ENCODE data around the gene ZHX3. TPM values are rescaled to one million over a fixed set of nuclear protein-coding genes. Genes with fewer than 3 reads are reported as not detected.

The ZHX3 gene
- total and polyA plus RNA-seq, 2 of the 13 experiments (the other 11 are each of a cell fraction or from before 2014, with no cell fraction given) = 8.4 to 11.7 TPM

DNA sequence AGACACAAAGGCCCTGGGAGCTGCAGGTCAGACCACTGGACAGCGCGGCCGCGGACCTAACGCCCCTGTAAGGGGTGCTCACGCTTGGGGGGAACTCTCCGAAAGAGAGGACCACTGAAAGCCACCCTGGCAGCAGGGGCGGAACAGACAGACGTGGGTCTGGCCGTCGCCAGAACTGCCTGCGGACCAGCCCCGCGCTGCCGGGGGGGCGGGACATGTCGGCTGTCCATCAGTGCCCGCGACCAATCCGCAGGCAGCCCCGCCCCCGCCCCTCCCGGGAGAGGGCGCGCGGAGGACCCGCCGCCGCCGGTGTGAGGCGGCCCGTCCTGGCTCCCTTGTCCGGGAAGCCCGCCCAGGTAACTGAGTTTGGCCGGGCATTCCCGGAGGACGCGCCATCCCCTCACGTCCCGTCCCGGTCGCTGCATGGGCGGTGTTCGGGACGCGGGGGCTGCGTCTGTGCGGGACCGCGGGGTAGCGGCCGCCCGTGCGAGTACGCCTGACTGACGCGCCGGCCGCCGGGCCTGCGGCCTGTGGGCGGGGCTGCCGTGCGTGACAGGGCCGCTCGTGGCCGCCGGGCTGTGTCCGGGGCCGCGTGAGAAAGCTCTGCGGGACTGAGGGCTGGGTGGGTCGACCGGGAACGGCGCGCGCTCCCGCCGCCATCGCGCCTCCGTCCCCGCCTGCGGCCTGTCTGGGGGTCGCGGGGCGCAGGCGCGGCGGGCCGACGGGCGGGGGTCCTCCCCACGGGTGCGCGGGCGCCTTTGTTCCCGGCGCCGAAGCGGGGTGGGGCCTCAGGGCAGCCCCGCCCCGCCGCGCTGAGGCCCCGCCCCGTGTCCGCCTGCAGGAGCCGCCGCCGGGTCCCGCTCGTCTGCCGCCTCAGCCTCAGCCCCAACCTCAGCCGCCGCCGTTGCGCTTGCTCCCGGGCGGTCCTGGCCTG, 180.6 kb downstream of the ZHX3 start, which contains the start of gene PLCG1 (continued):
- peak; percentile 67; the same call in 1 of the 2 replicates for TF ChIP-seq ZNF776 (CRISPR knock-in tag; IDR thresholded peaks at IDR 0.05)
- TF ChIP-seq, protein P1, sequence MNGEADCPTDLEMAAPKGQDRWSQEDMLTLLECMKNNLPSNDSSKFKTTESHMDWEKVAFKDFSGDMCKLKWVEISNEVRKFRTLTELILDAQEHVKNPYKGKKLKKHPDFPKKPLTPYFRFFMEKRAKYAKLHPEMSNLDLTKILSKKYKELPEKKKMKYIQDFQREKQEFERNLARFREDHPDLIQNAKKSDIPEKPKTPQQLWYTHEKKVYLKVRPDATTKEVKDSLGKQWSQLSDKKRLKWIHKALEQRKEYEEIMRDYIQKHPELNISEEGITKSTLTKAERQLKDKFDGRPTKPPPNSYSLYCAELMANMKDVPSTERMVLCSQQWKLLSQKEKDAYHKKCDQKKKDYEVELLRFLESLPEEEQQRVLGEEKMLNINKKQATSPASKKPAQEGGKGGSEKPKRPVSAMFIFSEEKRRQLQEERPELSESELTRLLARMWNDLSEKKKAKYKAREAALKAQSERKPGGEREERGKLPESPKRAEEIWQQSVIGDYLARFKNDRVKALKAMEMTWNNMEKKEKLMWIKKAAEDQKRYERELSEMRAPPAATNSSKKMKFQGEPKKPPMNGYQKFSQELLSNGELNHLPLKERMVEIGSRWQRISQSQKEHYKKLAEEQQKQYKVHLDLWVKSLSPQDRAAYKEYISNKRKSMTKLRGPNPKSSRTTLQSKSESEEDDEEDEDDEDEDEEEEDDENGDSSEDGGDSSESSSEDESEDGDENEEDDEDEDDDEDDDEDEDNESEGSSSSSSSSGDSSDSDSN (CRISPR knock-in tag; IDR thresholded peaks at IDR 0.05) = no peak
- peak; percentile 98 for TF ChIP-seq ZSCAN20 (CRISPR knock-in tag; IDR thresholded peaks at IDR 0.05; ENCODE audit: borderline replicate concordance)
- TF ChIP-seq MBD4 (IDR thresholded peaks at IDR 0.05; ENCODE audit: borderline replicate concordance, low read length) = no peak
- peak; percentile 86 for TF ChIP-seq GABPB1 (CRISPR knock-in tag; IDR thresholded peaks at IDR 0.05)
- TF ChIP-seq PHB2 (IDR thresholded peaks at IDR 0.05; ENCODE audit: partially characterized antibody) = no peak
- TF ChIP-seq CREM (IDR thresholded peaks at IDR 0.05) = no peak
- TF ChIP-seq CREM (CRISPR knock-in tag; IDR thresholded peaks at IDR 0.05) = no peak
- peak; percentile 67; the same call in 1 of the 2 replicates for TF ChIP-seq HNRNPUL1 (IDR thresholded peaks at IDR 0.05; ENCODE audit: low read depth, low read length)
- TF ChIP-seq EEA1 (CRISPR knock-in tag; IDR thresholded peaks at IDR 0.05; ENCODE audit: borderline replicate concordance) = peak; percentile 91; the same call in 1 of the 2 replicates
- no peak for TF ChIP-seq ZNF484 (CRISPR knock-in tag; IDR thresholded peaks at IDR 0.05; ENCODE audit: borderline replicate concordance, low read depth)
- TF ChIP-seq, protein P2, sequence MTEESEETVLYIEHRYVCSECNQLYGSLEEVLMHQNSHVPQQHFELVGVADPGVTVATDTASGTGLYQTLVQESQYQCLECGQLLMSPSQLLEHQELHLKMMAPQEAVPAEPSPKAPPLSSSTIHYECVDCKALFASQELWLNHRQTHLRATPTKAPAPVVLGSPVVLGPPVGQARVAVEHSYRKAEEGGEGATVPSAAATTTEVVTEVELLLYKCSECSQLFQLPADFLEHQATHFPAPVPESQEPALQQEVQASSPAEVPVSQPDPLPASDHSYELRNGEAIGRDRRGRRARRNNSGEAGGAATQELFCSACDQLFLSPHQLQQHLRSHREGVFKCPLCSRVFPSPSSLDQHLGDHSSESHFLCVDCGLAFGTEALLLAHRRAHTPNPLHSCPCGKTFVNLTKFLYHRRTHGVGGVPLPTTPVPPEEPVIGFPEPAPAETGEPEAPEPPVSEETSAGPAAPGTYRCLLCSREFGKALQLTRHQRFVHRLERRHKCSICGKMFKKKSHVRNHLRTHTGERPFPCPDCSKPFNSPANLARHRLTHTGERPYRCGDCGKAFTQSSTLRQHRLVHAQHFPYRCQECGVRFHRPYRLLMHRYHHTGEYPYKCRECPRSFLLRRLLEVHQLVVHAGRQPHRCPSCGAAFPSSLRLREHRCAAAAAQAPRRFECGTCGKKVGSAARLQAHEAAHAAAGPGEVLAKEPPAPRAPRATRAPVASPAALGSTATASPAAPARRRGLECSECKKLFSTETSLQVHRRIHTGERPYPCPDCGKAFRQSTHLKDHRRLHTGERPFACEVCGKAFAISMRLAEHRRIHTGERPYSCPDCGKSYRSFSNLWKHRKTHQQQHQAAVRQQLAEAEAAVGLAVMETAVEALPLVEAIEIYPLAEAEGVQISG (CRISPR knock-in tag; IDR thresholded peaks at IDR 0.05) = peak; percentile 76
- TF ChIP-seq, protein P3, sequence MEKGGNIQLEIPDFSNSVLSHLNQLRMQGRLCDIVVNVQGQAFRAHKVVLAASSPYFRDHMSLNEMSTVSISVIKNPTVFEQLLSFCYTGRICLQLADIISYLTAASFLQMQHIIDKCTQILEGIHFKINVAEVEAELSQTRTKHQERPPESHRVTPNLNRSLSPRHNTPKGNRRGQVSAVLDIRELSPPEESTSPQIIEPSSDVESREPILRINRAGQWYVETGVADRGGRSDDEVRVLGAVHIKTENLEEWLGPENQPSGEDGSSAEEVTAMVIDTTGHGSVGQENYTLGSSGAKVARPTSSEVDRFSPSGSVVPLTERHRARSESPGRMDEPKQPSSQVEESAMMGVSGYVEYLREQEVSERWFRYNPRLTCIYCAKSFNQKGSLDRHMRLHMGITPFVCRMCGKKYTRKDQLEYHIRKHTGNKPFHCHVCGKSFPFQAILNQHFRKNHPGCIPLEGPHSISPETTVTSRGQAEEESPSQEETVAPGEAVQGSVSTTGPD (CRISPR knock-in tag; IDR thresholded peaks at IDR 0.05) = no peak
- TF ChIP-seq ZBTB14 (CRISPR knock-in tag; IDR thresholded peaks at IDR 0.05) = peak; percentile 84
- TF ChIP-seq, protein P4, sequence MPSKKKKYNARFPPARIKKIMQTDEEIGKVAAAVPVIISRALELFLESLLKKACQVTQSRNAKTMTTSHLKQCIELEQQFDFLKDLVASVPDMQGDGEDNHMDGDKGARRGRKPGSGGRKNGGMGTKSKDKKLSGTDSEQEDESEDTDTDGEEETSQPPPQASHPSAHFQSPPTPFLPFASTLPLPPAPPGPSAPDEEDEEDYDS (CRISPR knock-in tag; IDR thresholded peaks at IDR 0.05) = peak; percentile 85
- no peak for TF ChIP-seq PAWR (CRISPR knock-in tag; IDR thresholded peaks at IDR 0.05; ENCODE audit: borderline replicate concordance)
- peak; percentile 89 for TF ChIP-seq SKI (IDR thresholded peaks at IDR 0.05; ENCODE audit: partially characterized antibody)
- peak; percentile 25; the same call in 1 of the 2 replicates for TF ChIP-seq TFE3 (CRISPR knock-in tag; IDR thresholded peaks at IDR 0.05)
- no peak for TF ChIP-seq MAFG (CRISPR knock-in tag; IDR thresholded peaks at IDR 0.05)
